H9 (cell line): ENCODE measurements around the gene ITPKB. TPM values are rescaled to one million over a fixed set of nuclear protein-coding genes. Genes with fewer than 3 reads are reported as not detected.
A peak's percentile ranks its signal among the peaks of the same experiment; 100 is the strongest.

Experiments used
- DNase-seq: peaks from one replicate; pipeline ENCODE4 v3.0.0-alpha.2; 2017
- H2AFZ ChIP-seq: one replicate; pipeline ENCODE4 v1.6.1; 2013; ENCODE audit warnings: mild to moderate bottlenecking, low read length, control low read depth, moderate library complexity
- H2AK5ac ChIP-seq: 2 replicates; pipeline ENCODE4 v1.6.1; 2013; ENCODE audit warnings: low read length, control low read depth, mixed read lengths; ENCODE audit not compliant: insufficient read length
- H2BK120ac ChIP-seq: one replicate; pipeline ENCODE4 v1.6.1; 2013; ENCODE audit warnings: low read depth, mild to moderate bottlenecking, low read length, control low read depth, inconsistent platforms; ENCODE audit not compliant: poor library complexity, severe bottlenecking
- H2BK12ac ChIP-seq: 2 replicates; pipeline ENCODE4 v1.6.1; 2013; ENCODE audit warnings: low read length, control low read depth, mixed read lengths, low read depth; ENCODE audit not compliant: insufficient read length
- H2BK15ac ChIP-seq: 2 replicates; pipeline ENCODE4 v1.6.1; 2013; ENCODE audit warnings: low read depth, low read length, control low read depth
- H2BK20ac ChIP-seq: one replicate; pipeline ENCODE4 v1.6.1; 2013; ENCODE audit warnings: low read depth, mild to moderate bottlenecking, low read length, control low read depth, inconsistent platforms; ENCODE audit not compliant: poor library complexity, severe bottlenecking
- H2BK5ac ChIP-seq: 2 replicates; pipeline ENCODE4 v1.6.1; 2013; ENCODE audit warnings: low read length, control low read depth, mixed read lengths; ENCODE audit not compliant: insufficient read length
- H3K14ac ChIP-seq: 2 replicates; pipeline ENCODE4 v1.6.1; 2013; ENCODE audit warnings: low read length, control low read depth; ENCODE audit not compliant: insufficient read depth
- H3K18ac ChIP-seq: 2 replicates; pipeline ENCODE4 v1.6.1; 2013; ENCODE audit warnings: low read depth, mild to moderate bottlenecking, mixed read lengths, low read length, control low read depth; ENCODE audit not compliant: insufficient read length
- H3K23ac ChIP-seq: 2 replicates; pipeline ENCODE4 v1.6.1; 2013; ENCODE audit warnings: low read length, control low read depth, mixed read lengths, low read depth; ENCODE audit not compliant: insufficient read length
- H3K23me2 ChIP-seq: 2 replicates; pipeline ENCODE4 v1.6.1; 2013; ENCODE audit warnings: low read depth, mild to moderate bottlenecking, mixed read lengths, low read length, control low read depth; ENCODE audit not compliant: insufficient read length, poor library complexity, severe bottlenecking
- H3K27ac ChIP-seq: 2 replicates; pipeline ENCODE4 v1.5.1; 2013; ENCODE audit warnings: low read length, control low read depth, mixed read lengths, low read depth; ENCODE audit not compliant: insufficient read length
- H3K27me3 ChIP-seq: 2 replicates; pipeline ENCODE4 v1.6.1; 2013; ENCODE audit warnings: low read length, control low read depth, inconsistent platforms; ENCODE audit not compliant: insufficient read depth
- H3K4ac ChIP-seq: 2 replicates; pipeline ENCODE4 v1.6.1; 2013; ENCODE audit warnings: low read depth, mild to moderate bottlenecking, control low read depth, inconsistent platforms, low read length, moderate library complexity
- H3K4me1 ChIP-seq: 2 replicates; pipeline ENCODE4 v1.6.1; 2013; ENCODE audit warnings: low read length, control low read depth, inconsistent platforms; ENCODE audit not compliant: insufficient read depth
- H3K4me2 ChIP-seq: 2 replicates; pipeline ENCODE4 v1.6.1; 2013; ENCODE audit warnings: low read length, control low read depth, mixed read lengths; ENCODE audit not compliant: insufficient read length, insufficient read depth
- H3K56ac ChIP-seq: 2 replicates; pipeline ENCODE4 v1.6.1; 2013; ENCODE audit warnings: low read depth, mild to moderate bottlenecking, mixed read lengths, low read length, control low read depth; ENCODE audit not compliant: insufficient read length
- H3K79me1 ChIP-seq: 2 replicates; pipeline ENCODE4 v1.6.1; 2013; ENCODE audit warnings: low read depth, mild to moderate bottlenecking, moderate library complexity, low read length, control low read depth, inconsistent platforms; ENCODE audit not compliant: insufficient read depth, poor library complexity, severe bottlenecking
- H3K79me2 ChIP-seq: 2 replicates; pipeline ENCODE4 v1.6.1; 2013; ENCODE audit warnings: low read length, control low read depth, inconsistent platforms; ENCODE audit not compliant: insufficient read depth
- H3K9ac ChIP-seq: 2 replicates; pipeline ENCODE4 v1.6.1; 2013; ENCODE audit warnings: low read length, control low read depth, mixed read lengths; ENCODE audit not compliant: insufficient read length; ENCODE audit errors: extremely low read depth
- H3K9me3 ChIP-seq: one replicate; pipeline ENCODE4 v1.6.1; 2013; ENCODE audit warnings: low read depth, low read length, inconsistent platforms; ENCODE audit not compliant: control insufficient read depth
- H3T11ph ChIP-seq: one replicate; pipeline ENCODE4 v1.6.1; 2013; ENCODE audit warnings: mild to moderate bottlenecking, low read length, control low read depth, inconsistent platforms
- H4K20me1 ChIP-seq: one replicate; pipeline ENCODE4 v1.6.1; 2013; ENCODE audit not compliant: control insufficient read depth, insufficient read length, insufficient read depth
- H4K5ac ChIP-seq: 2 replicates; pipeline ENCODE4 v1.6.1; 2013; ENCODE audit warnings: low read depth, mild to moderate bottlenecking, mixed read lengths, low read length, control low read depth; ENCODE audit not compliant: insufficient read length
- H4K8ac ChIP-seq: replicated peaks from 2 replicates; pipeline ENCODE4 v1.6.1; 2013; ENCODE audit warnings: low read length, control low read depth, mixed read lengths, low read depth; ENCODE audit not compliant: insufficient read length
- H4K91ac ChIP-seq: 2 replicates; pipeline ENCODE4 v1.6.1; 2013; ENCODE audit warnings: low read depth, mild to moderate bottlenecking, moderate library complexity, mixed read lengths, low read length, control low read depth; ENCODE audit not compliant: insufficient read length
- H3K27ac Mint-ChIP-seq, 3 experiments: 2 replicates in 2 of 3; 3 replicates in 1 of 3; pipeline ENCODE4 v1.8.0; 2020 to 2021; ENCODE audit warnings: mixed read lengths in 3 of 3, mild to moderate bottlenecking in 1 of 3, moderate library complexity in 1 of 3
- H3K27me3 Mint-ChIP-seq: 2 replicates; pipeline ENCODE4 v1.8.0; 2021; ENCODE audit warnings: low read depth, mild to moderate bottlenecking, moderate library complexity, mixed read lengths
- H3K36me3 Mint-ChIP-seq, 3 experiments: 2 replicates in 2 of 3; 3 replicates in 1 of 3; pipeline ENCODE4 v1.8.0; 2020 to 2021; ENCODE audit warnings: low read depth in 3 of 3, mixed read lengths in 3 of 3; ENCODE audit not compliant: insufficient read depth in 1 of 3
- H3K4me1 Mint-ChIP-seq, 2 experiments: 2 replicates each; pipeline ENCODE4 v1.8.0; 2020; ENCODE audit warnings: mixed read lengths in 2 of 2
- H3K4me3 Mint-ChIP-seq, 2 experiments: 2 replicates in 1 of 2; 3 replicates in 1 of 2; pipeline ENCODE4 v1.8.0; 2020 to 2021; ENCODE audit warnings: mild to moderate bottlenecking in 2 of 2, mixed read lengths in 2 of 2, moderate library complexity in 1 of 2
- H3K9me3 Mint-ChIP-seq, 2 experiments: 2 replicates in 1 of 2; 3 replicates in 1 of 2; pipeline ENCODE4 v1.8.0; 2020; ENCODE audit warnings: mild to moderate bottlenecking in 2 of 2, mixed read lengths in 2 of 2, moderate library complexity in 1 of 2
- CTCF ChIP-seq: fragments of 200-600 bp; sonication (generic); conservative IDR thresholded peaks from 3 replicates; pipeline ENCODE4 v1.8.0; 2021; ENCODE audit warnings: antibody characterized with exemption, mild to moderate bottlenecking
- WGBS: extraction: QIAGEN DNeasy Blood & Tissue Kit; methylation state at CpG from one replicate; pipeline ENCODE4 v1.1.7; 2013; ENCODE audit warnings: missing lambda C conversion rate, low lambda C conversion rate, mixed read lengths; ENCODE audit not compliant: insufficient read length; ENCODE audit errors: extremely low coverage; 5-methylcytosine and 5-hydroxymethylcytosine counted together
- total RNA-seq: library from RNA; stranded (reverse); gene quantifications from 2 replicates; pipeline ENCODE4 v1.2.1, GENCODE V29; 2021

The ITPKB gene
- total RNA-seq, 1 experiment from 2014 or later = 3.8 TPM

GRCh38 chr1:226725897-226726267 is 13.2 kb downstream of the ITPKB start:
- Mint-ChIP-seq H3K27ac (no peak overlapping the region), H3K9me3 (no peaks in the 10 kb centered on the region), H3K36me3 (peaks cover 0 to 3% (median 0%) of the 10 kb centered on the region in 3 experiments; a peak in 1 of 7 replicates), H3K4me3 (no peak overlapping the region), H3K27me3 (no peaks in the 10 kb centered on the region; the same call in none of the 2 replicates), H3K4me1 (peaks cover 61 to 64% of the 10 kb centered on the region in 2 experiments)
- Histone ChIP-seq H3K4ac (no peak overlapping the region), H4K8ac (no peak overlapping the region), H4K91ac (no peak overlapping the region), H3K18ac (no peak overlapping the region), H3K79me2 (no peaks in the 10 kb centered on the region), H3K9ac (no peak overlapping the region), H3K4me2 (no peak overlapping the region), H3K23ac (no peak overlapping the region), H2BK15ac (no peak overlapping the region), H2BK120ac (no peak overlapping the region), H3K9me3 (no peaks in the 10 kb centered on the region), H3T11ph (no peak overlapping the region), H3K56ac (no peak overlapping the region), H2AK5ac (peak overlapping the region; percentile 18), H3K23me2 (no peaks in the 10 kb centered on the region), H2BK12ac (no peak overlapping the region), H4K5ac (no peak overlapping the region), H2BK5ac (no peak overlapping the region), H3K79me1 (no peaks in the 10 kb centered on the region), H2BK20ac (no peak overlapping the region), H4K20me1 (no peaks in the 10 kb centered on the region), H3K27me3 (no peaks in the 10 kb centered on the region), H3K14ac (no peak overlapping the region), H3K27ac (no peak overlapping the region), H3K4me1 (peaks cover 30% of the 10 kb centered on the region; the same call in 1 of the 2 replicates), H2AFZ (no peak overlapping the region)
- no peak for TF ChIP-seq CTCF
- no peak for DNase-seq
- WGBS = no CpG with 5 or more reads among the region's 4 CpGs
